ENCODE data around the gene OTUD3. TPM values are rescaled to one million over a fixed set of nuclear protein-coding genes. Genes with fewer than 3 reads are reported as not detected.

Gene OTUD3
- total and polyA plus RNA-seq, 2 of the 4 experiments (the other 2 are of a cell fraction), result 2.9 to 3.1 TPM

GRCh38 chr1:19936061-19936750 lies 54.0 kb downstream of the OTUD3 start:
- Histone ChIP-seq H4K5ac (ENCODE audit: low read depth, low read length) (no peak overlapping the region), H3K79me1 (ENCODE audit: low read depth in 1 of 2, low read length in 2 of 2) (no peaks in the 10 kb centered on the region), H3K4me2 (ENCODE audit: low read depth, low read length) (no peak overlapping the region), H3K18ac (ENCODE audit: low read depth, low read length) (no peak overlapping the region), H2AK9ac (replicated peaks; ENCODE audit: low read depth, low read length, poor library complexity) (no peak overlapping the region), H3K27ac (ENCODE audit: insufficient read depth, low read length) (no peak overlapping the region), H3K4ac (ENCODE audit: low read depth, low read length) (no peak overlapping the region), H4K8ac (ENCODE audit: low read depth in 2 of 2, low read length in 2 of 2) (no peak overlapping the region), H4K91ac (ENCODE audit: insufficient read depth, low read depth, low read length) (no peak overlapping the region), H2AFZ (replicated peaks; ENCODE audit: low read length, poor library complexity) (no peak overlapping the region), H3K4me3 (ENCODE audit: insufficient read depth, low read depth, low read length) (no peak overlapping the region), H3K36me3 (ENCODE audit: control insufficient read depth, insufficient read depth, low read length) (no peaks in the 10 kb centered on the region), H3K23ac (ENCODE audit: low read depth, low read length) (no peak overlapping the region), H2BK5ac (ENCODE audit: low read depth, low read length, poor library complexity, severe bottlenecking) (no peak overlapping the region), H3K14ac (replicated peaks; ENCODE audit: low read depth, low read length) (no peak overlapping the region), H2BK20ac (ENCODE audit: low read depth, low read length) (no peak overlapping the region), H3K56ac (ENCODE audit: extremely low read depth, insufficient read depth, low read length) (no peak overlapping the region), H3K9me3 (ENCODE audit: control insufficient read depth, insufficient read depth, low read length) (peaks cover 7% of the 10 kb centered on the region), H2BK15ac (ENCODE audit: low read depth, low read length) (no peak overlapping the region), H3K9me1 (ENCODE audit: insufficient read depth, low read length) (no peaks in the 10 kb centered on the region), H3K9ac (ENCODE audit: low read depth, low read length) (no peak overlapping the region), H2BK120ac (ENCODE audit: low read depth, low read length) (no peak overlapping the region), H3K4me1 (ENCODE audit: control insufficient read depth, insufficient read depth, low read length) (no peaks in the 10 kb centered on the region), H3K27me3 (ENCODE audit: control insufficient read depth, insufficient read depth, low read length) (peaks cover 2% of the 10 kb centered on the region; the same call in 1 of the 2 replicates), H4K20me1 (ENCODE audit: insufficient read depth, low read length) (no peaks in the 10 kb centered on the region), H2AK5ac (ENCODE audit: low read depth, low read length) (no peak overlapping the region)
- ATAC-seq (ENCODE audit: low read depth) (no peak), DNase-seq (no peak)
- no CpG with 5 or more reads among the region's 3 CpGs for WGBS, 2 experiments (ENCODE audit: extremely low coverage in 2 of 2, insufficient read length in 1 of 2)
- ChIA-PET CTCF (interaction anchor here (0.6 kb wide), 1 partner anchor 13 kb away, joined by 3 read pairs; no protein-coding TSS in a partner anchor), POLR2A (ENCODE audit: unreplicated experiment) (interaction anchor here (0.7 kb wide), 1 partner anchor 14 kb away, joined by 7 read pairs; no protein-coding TSS in a partner anchor)
- in situ Hi-C loops (cut with MboI; ENCODE audit: low sequenced_read_pairs) (no loop called here), intact Hi-C loops (cut with micrococcal nuclease) (no loop called here), dilution Hi-C loops (cut with HindIII; ENCODE audit: low sequenced_read_pairs, unreplicated experiment) (no loop called here)
- no peak for TF ChIP-seq MAZ (IDR thresholded peaks at IDR 0.05; ENCODE audit: borderline replicate concordance, low read depth, low read length)
- no peak for TF ChIP-seq POLR2A (IDR thresholded peaks at IDR 0.05; ENCODE audit: low read depth, low read length)
- TF ChIP-seq USF2 (IDR thresholded peaks at IDR 0.05; ENCODE audit: low read depth, low read length), result no peak
- TF ChIP-seq SMC3 (IDR thresholded peaks at IDR 0.05; ENCODE audit: low read depth, low read length), result no peak
- no peak for TF ChIP-seq CEBPB (IDR thresholded peaks at IDR 0.05; ENCODE audit: low read depth, low read length)
- TF ChIP-seq FOS (IDR thresholded peaks at IDR 0.05; ENCODE audit: low read depth, low read length), result no peak
- no peak for TF ChIP-seq ELK1 (IDR thresholded peaks at IDR 0.05; ENCODE audit: borderline replicate concordance, low read depth, low read length)
- TF ChIP-seq CTCF (conservative IDR thresholded peaks at IDR 0.05; ENCODE audit: low read depth, low read length), result no peak
- TF ChIP-seq MXI1 (IDR thresholded peaks at IDR 0.05; ENCODE audit: borderline replicate concordance, low read depth, low read length), result no peak
- TF ChIP-seq RCOR1 (IDR thresholded peaks at IDR 0.05; ENCODE audit: insufficient replicate concordance, low read length), result no peak
- no peak for TF ChIP-seq RFX5 (IDR thresholded peaks at IDR 0.05; ENCODE audit: low read depth, low read length)
- BruUV-seq (replicated peaks), result no TSS peak

Measured in IMR-90 (cell line).